Bronchial epithelial cell (primary cell): ENCODE results near the gene SLAIN2. TPM values are rescaled to one million over a fixed set of nuclear protein-coding genes. Genes with fewer than 3 reads are reported as not detected.
"Not testable (repeated sequence)": the region's sequence is repeated elsewhere in the genome, so short reads cannot be mapped to it uniquely, and the experiment has no call there.

Source experiments
- DNase-seq: peaks from one replicate; pipeline ENCODE4 v3.0.0-alpha.2; 2010; ENCODE audit warnings: low read depth
- FAIRE-seq: peaks from 2 replicates; lab custom pipeline; 2011; peaks lifted over from hg19 to GRCh38; lab: Jason Lieb, UNC
- H3K27me3 ChIP-seq: 2 replicates; pipeline ENCODE4 v1.5.1; 2011; ENCODE audit warnings: low read length; ENCODE audit not compliant: control insufficient read depth, insufficient read depth
- H3K36me3 ChIP-seq: 2 replicates; pipeline ENCODE4 v1.5.1; 2011; ENCODE audit warnings: low read length; ENCODE audit not compliant: control insufficient read depth, insufficient read depth
- H3K4me3 ChIP-seq: 2 replicates; pipeline ENCODE4 v1.5.1; 2011; ENCODE audit warnings: mild to moderate bottlenecking, low read depth, low read length, control low read depth
- CTCF ChIP-seq: IDR thresholded peaks from 2 replicates; pipeline ENCODE4 v1.5.1; 2011; ENCODE audit warnings: mild to moderate bottlenecking, moderate library complexity, low read length, control low read depth, inconsistent platforms; ENCODE audit not compliant: insufficient read depth, severe bottlenecking
- total RNA-seq: library from RNA; depleted of rRNA; stranded (reverse); fragments of >200 nt; gene quantifications from 2 replicates; pipeline ENCODE4 v1.2.1, GENCODE V29; 2014

Gene SLAIN2
- total RNA-seq, 1 donor from 2014 or later: 28.7 TPM

GRCh38 chr4:48432017-48432416 lies 90.7 kb downstream of the SLAIN2 start:
- TF ChIP-seq CTCF: no peak

GRCh38 chr4:48436318-48436717 lies 95.0 kb downstream of the SLAIN2 start:
- H3K27me3 ChIP-seq: no peaks in the 10 kb centered on the region
- no peak for TF ChIP-seq CTCF
- FAIRE-seq: no peak

More at GRCh38 chr4:48432017-48432416, 90.7 kb downstream of the SLAIN2 start:
- Histone ChIP-seq H3K27me3 (no peaks in the 10 kb centered on the region), H3K4me3 (no peak overlapping the region), H3K36me3 (no peaks in the 10 kb centered on the region)
- peak; percentile 39 for DNase-seq
- FAIRE-seq: no peak

GRCh38 chr4:48439988-48440387 lies 98.7 kb downstream of the SLAIN2 start:
- no peak for DNase-seq
- Histone ChIP-seq H3K4me3 (no peak overlapping the region), H3K27me3 (no peaks in the 10 kb centered on the region), H3K36me3 (no peaks in the 10 kb centered on the region)
- TF ChIP-seq CTCF: no peak
- no peak for FAIRE-seq

More at GRCh38 chr4:48436318-48436717, 95.0 kb downstream of the SLAIN2 start:
- Histone ChIP-seq H3K36me3 (no peaks in the 10 kb centered on the region), H3K4me3 (no peak overlapping the region)
- DNase-seq: no peak

- H3K36me3 ChIP-seq, FAIRE-seq, H3K27me3 ChIP-seq, DNase-seq, H3K4me3 ChIP-seq: not testable (repeated sequence)
Measured at GRCh38 chr4:48440914-48441313, 99.6 kb downstream of the SLAIN2 start.

- Histone ChIP-seq H3K4me3 (no peak overlapping the region), H3K36me3 (no peaks in the 10 kb centered on the region), H3K27me3 (no peaks in the 10 kb centered on the region)
- FAIRE-seq: no peak
- peak; percentile 9 for TF ChIP-seq CTCF
- DNase-seq: peak; percentile 22
Measured at GRCh38 chr4:48445704-48446103, 104.4 kb downstream of the SLAIN2 start.

GRCh38 chr4:48446642-48447041 lies 105.3 kb downstream of the SLAIN2 start:
- Histone ChIP-seq H3K27me3 (no peaks in the 10 kb centered on the region), H3K4me3 (no peak overlapping the region), H3K36me3 (no peaks in the 10 kb centered on the region)
- FAIRE-seq: no peak
- TF ChIP-seq CTCF: no peak
- no peak for DNase-seq
